Stimulated activated CD8-positive, alpha-beta memory T cell treated with anti-CD3 and anti-CD28 coated beads, Interleukin-12 subunit alpha, Interleukin-12 subunit beta, amount 100 ng/mL, for 24 hours (primary cell): ENCODE data around the gene FAH.
"Not testable (repeated sequence)": the region's sequence is repeated elsewhere in the genome, so short reads cannot be mapped to it uniquely, and the experiment has no call there.

Source experiments
- DNase-seq: peaks from one replicate; pipeline ENCODE4 v3.0.0-alpha.2; 2020; ENCODE audit errors: extremely low read depth

FAH gene

DNA sequence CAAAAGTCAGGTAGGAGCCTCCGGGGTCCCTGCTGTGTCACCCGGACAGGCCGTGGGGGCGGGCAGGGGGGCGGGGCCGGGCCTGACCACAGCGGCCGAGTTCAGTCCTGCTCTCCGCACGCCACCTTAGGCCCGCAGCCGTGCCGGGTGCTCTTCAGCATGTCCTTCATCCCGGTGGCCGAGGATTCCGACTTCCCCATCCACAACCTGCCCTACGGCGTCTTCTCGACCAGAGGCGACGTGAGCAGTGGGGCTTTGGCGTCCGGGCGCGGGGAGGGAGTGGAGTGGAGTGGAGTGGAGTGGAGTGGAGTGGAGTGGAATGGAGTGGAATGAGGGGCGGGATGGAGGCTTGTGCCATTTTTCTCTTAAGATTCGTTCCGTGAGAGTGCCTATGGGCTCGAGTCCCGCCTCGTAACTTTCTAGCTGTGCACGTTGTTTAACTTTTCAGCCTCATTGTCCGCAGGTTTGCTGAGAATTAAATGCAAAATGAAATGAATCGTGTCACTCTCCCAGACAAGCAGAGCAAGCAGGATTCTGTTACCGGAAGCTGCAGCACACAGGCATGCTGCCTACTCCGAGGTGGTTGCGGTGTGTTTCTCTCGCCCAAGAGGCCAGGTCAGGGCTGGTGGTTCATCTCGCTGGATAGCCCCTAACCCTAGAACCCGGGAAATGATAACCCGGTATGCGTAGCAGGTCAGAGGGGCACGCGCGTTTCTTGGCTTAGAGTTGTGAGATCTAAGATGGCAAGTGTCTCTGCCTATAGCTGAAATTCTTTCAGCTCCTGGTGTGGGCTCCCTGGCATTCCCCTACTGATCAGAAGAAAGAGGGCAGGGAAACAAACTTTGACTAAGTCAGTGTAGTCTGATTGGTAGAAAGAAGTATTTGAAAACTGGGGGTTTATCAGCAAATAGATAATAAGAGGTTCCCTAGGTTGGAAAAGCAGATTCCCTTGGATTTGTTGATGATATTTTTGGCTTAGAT, at the start of gene FAH:
TSS of gene FAH (plus strand) at position 104 of the 981 bp plus-strand sequence. CDS start at position 160, 56 bp downstream.
- DNase-seq: no peak

DNA sequence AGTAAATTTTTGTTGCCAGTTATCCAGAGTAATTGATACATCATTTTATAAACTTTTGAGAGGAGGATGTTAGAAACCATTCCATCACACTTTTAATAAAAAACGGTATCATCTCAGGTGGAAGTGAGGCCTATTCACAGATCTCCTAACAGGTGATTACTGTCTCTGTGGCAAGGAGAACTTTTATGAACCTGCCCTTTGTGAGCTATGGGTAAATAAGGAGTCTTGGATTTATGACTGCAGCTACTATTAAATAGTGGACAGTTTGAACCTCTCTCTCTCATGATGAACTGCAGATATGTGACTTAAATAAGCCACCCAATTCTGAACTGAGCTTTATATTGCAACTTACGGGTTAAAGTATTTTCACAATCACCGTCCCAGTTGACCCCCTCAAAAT, 47.6 kb upstream of the FAH start:
- DNase-seq: no peak

DNA sequence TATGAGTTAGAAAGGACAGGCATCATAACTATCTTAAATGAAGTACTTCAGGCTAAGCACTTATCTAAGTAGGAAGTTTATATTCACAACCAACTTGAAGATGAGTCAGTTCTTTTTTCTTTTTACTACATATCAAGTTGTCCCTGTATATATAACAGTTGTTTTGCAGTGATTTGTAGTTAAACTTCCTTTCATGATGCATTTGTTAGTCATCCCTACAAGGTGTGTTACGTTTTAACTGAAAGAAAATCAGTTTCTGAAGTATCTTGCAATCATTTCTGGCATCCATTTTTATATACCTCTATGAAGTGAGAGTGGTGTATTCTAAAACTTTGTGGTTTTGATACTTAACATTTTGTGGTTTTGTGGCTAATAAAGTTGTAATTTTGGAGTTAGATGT, 47.2 kb upstream of the FAH start:
- no peak for DNase-seq

DNA sequence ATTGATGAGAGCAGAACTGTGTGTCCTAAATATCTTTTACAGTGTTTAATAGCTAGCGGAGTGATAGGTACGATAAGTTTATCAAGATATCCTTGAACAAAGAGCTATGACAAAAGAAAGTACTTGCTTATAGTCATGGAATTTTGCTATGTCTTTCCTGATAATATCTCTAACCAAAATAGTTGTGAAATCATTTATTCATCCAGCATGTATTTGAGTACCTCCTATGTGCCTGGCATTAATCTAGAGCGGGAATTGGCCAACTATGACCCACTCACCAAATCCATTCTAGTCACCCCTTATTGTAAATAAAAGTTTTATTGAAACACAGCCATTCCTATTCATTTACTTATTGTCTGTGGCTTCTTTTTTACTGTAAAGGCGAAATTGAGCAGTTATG, 46.7 kb upstream of the FAH start:
- no peak for DNase-seq

DNA sequence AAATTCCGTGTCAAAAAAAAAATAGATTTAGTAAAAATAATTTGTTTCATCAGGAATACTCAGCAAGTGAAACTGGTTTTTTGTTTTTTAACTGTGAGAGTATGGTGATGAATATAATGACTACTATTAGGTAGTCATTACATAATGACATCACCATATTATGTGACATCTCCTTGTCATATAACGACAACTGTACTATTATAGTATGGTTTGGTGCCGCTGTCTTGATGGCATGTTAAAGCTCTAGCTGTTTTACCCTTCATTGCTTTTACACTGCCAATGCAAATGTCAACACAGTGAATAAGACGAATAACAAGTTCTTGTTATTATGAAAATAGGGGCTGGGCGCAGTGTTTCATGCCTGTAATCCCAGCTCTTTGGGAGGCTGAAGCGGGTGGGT, 45.6 kb upstream of the FAH start:
- no peak for DNase-seq

DNA sequence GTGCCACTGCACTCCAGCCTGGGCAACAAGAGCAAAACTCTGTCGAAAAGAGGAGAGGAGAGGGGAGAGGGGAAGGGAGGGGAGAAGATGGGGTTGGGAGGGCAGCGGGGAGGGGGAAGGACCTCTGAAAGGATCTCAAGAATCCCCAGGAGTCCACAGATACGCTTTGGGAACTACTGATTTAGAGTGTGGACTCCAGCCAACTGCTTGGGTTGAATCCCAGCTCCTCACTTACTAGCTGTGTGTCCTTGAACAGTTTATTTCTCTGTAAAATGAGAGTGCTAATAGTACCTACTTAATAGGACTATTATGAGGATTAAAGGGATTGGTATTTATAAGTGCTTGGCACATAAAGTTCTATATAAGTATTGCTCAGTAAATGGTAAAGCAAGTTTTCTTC, 45.0 kb upstream of the FAH start:
- DNase-seq: no peak

DNA sequence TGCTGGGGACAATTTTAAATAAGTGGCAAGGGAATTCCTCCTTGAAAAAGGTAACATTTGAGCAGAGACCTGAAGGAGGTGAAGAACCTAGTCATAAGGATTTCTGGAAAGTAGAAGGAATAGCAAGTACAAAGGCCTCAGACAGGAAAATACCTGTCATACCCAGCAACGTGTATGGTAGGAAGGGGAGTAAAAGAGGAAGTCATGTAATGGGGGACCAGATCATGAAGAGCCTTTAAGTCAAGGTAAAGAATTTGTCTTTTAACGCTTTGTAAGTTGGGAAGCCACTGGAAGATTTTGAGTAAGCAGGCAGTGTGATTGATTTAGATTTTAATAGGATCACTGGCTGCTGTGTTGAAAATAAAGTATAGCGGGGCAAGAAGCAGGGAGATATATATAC, 43.4 kb upstream of the FAH start:
- DNase-seq: no peak

DNA sequence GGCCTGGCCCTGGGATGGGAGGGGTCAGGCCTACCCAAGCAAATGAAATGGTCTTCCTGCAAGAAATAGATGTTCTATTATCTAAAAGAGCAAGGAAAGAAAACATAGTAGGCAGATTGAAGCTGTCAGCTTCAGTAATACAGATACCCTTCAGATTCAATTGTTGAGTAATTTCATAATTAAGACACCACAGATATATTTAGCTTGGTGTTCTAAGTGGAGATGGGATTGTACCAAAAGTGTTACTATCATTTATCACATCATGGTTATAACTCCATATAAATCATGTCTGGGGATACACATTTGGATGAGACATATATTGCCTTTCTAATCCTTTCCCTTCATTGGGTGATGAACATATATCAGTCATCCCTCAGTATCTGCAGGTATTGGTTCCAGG, 41.9 kb upstream of the FAH start:
- no peak for DNase-seq

DNA sequence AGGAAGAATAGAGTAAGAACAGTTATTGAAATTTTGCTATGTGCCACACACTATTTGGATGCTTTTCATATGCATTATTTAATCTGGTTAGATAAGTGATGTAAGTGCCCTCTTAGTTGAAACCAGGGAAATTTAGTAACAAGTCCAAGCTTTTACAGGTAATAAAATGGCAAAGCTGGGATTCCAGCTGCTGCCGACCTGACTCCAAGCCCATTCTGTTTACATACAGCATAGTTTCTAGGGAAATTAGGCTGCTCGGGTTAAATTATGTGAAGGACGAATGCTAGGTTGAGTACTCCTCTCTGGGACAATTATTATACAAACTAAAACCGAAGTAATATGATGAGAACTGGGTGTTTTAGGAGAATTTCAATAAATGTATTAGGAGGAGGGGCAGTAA, 38.7 kb upstream of the FAH start:
- DNase-seq: no peak

DNA sequence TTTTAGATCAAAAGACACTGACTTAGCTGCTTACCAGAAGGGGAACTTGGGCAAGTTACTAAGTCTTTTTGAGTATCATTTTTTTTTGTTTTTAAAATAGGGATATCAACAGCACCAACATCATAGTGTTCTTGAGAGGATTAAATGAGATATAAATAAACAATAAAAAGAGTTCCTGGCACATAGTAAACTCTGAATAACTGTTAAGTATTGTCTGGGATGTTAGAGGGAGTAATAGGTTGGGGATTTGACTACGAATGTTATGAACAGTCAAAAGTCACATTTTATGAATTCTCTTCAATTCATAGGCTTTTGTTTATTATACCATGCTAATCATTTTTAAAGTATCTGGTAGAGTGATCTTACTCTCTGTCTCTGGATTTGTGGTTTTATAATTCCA, 37.8 kb upstream of the FAH start:
- DNase-seq: no peak

DNA sequence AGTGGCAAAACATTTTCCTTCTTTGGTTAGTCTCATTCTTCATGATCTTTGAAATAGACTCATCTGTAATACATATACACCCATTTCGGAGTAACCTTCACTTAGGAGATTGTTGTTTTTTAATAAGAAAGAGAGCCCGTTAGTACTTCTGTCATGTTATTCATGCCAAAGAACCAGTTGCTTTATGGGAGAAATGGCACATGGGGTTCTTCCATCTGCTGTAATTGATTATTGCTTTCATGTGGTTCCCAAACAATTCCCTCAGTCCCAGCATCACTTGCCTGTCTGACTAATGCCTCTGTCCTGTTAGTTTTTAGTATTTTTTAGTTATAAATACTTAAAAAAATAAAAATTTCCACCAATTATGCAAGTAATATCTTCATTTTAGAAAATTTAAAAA, 33.8 kb upstream of the FAH start:
- DNase-seq: no peak

DNA sequence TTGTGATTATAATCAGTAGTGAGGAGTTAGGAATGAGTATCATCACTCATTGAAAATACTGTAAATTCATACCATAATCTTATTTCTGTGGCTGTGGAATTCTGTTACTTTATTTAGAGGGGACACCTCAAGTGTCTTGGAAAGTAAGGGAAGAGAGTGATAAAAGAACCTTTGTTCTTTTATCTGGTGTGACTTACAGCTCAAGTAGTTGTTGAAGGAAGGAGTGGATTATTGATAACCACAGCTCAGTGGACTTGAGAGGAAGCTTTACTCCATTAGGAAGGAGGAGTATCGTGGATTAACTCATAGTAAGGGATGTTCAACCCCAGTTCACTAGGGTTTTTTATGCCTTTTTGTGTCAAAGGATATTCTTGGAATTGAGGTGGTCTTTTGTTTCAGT, 32.2 kb upstream of the FAH start:
- no peak for DNase-seq

DNA sequence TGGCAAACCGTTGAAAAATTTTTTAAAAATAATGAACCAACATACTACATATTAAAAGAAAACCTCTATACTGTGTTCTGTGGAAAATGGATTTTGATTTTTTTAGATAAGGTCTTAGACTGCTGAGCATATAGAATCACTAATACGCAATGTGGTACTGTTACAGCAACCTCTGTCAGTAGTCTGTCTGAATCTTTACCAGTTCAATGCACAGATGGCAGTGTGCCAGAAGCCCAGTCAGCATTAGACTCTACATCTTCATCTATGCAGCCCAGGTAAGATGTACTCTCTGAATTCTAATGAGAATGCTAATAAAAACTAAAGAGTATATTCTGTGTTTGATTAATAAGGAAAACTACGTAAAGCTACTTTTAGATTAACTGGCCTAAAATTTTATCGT, 31.3 kb upstream of the FAH start:
- no peak for DNase-seq

DNA sequence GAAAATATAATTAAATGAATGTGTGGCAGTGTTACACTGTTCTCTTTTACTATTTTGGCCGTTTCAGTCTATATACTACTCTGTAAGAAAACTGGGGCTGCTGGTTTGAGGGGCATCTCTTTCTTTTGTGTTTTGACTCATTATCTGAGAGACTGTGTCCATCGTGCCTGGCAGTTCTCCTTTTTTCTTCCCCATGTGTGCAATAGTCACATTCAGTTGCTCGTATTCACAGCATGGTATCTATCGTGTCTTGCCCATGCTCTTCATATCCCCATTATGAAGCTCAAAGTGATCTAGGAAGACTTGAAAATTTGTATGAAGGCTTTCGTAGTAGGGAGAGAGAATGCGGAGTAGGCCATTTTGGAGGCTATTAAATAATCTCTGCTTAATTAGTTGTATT, 29.8 kb upstream of the FAH start:
- no peak for DNase-seq

DNA sequence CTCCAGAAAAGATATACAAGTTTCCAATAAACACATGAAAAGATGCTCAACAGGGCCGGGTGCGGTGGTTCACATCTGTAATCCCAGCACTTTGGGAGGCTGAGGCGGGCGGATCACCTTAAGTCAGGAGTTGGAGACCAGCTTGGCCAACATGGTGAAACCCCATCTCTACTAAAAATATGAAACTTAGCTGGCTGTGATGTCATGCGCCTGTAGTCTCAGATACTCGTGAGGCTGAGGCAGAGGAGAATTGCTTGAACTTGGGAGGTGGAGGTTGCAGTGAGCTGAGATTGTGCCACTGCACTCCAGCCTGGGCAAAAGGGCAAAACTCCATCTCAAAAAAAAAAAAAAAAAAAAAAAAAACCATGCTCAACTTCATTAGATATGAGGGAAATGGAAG, 25.5 kb upstream of the FAH start:
- not testable (repeated sequence) for DNase-seq

DNA sequence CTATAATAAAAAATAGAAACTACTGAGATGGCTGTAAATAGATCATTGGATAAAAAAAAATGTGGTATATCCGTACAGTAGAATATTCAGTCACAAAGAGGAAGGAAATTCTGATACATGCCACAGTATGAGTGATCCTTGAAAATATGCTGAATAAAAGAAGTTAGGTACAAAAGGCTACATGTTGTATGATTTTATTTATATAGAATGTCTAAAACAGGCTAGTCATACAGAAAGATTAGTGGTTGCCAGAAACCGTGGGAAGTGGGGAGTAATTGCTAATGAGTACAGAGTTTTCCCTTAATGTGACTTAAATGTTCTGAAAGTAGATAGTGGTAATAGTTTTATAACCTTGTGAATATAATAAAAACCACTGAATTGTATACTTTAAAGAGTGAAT, 24.9 kb upstream of the FAH start:
- DNase-seq: no peak

DNA sequence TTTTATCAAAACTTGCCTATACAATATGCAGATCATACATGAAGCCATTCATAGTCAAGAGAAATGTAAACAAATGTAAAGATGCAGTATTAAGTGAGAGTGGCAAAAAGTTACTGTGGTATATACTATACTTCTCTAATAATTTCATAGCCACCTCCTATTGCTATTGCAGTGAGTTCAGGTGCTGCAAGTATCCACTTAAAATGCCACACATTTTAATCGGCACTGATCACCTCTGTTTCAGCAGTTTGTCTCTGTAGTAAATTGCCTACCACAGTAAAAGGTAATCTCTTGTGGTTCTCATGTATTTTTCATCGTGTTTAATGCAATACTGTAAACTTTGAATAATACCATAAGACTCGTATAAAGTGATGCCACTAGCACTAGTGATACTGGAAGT, 20.4 kb upstream of the FAH start:
- no peak for DNase-seq

DNA sequence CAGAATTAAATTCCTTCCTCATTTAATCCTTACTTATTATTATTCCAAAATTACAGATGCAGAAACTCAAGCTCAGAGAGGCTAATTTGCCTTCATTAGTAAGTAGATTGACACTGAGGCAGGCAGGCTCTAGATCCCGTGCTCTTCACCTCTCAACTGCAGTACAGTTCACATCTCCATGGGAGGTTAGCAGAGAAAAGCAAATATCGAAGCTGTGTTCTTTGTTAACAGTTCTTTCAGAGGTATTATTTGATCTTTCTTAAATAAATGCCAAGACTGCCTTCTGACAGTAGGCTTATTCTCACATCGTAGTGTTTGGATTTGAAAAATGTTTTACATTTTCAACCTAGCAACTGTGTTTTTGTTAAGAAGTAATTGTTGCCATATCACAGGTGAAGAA, 15.9 kb upstream of the FAH start:
- DNase-seq: no peak

DNA sequence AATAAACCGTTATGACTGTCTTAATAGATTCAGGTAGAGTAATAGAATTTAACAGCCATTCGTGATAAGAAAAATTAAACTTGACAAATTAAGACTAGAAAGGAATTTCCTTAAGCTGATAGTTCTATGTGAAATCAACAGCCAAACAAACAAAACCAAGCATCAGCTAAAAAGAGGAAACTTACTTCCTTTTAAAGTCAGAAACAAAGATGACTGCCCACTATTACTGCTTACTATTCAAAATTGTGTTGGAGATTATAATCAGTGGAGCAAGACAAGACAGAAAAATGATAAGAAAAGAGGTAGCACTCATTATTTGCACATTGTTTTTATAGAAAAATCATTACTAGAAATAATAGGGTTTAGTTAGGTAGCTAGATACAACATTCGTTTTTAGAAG, 13.8 kb upstream of the FAH start:
- no peak for DNase-seq

DNA sequence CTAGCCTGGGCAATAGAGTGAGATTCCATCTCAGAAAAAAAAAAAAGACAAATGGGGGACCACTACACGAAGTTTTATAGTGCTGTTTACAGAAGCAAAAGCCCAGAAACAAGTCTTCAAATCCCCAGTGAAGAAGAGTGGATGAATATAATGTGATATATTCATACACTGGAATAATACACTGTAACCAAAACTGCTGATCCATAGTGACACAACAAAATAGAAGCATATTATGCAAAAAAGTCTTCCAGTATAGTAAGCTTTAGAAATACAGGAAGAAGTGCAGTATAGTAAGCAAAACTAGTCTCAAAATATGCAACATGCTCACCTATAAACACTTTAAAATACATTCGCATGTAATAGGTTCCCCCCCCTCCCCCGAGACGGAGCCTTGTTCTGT, 11.9 kb upstream of the FAH start:
- DNase-seq: no peak

DNA sequence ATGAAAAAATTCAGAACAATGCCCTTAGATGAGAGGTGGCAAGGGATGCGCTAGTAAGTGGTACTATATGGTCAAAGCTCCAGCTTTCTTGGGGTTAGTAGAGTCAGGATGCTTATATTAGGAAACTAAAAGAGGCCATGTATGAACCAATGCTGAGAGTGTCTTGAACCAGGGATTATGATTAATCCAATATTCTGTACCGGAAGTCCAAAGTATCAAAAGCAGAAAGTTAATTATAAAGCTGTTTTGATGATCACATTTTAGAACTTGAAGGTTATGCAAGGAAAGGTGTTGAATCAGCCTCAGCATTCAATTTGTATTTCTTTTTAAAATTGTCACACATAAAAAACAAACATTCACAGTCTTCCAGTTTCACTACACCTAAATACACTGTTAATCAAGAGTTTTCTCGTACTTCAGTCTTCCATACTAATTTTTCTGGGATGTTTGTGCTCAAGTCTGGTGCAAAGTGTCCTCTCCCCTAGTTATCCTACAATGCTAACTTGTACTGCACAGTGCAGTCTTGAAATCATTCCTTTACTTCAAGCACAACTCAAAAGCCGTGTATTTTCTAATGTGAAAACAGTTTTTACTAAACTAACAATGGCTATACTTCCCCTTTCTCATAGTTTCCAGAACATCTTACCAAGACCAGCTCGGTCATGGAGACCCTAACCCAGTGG, 10.7 kb upstream of the FAH start:
- no peak for DNase-seq

DNA sequence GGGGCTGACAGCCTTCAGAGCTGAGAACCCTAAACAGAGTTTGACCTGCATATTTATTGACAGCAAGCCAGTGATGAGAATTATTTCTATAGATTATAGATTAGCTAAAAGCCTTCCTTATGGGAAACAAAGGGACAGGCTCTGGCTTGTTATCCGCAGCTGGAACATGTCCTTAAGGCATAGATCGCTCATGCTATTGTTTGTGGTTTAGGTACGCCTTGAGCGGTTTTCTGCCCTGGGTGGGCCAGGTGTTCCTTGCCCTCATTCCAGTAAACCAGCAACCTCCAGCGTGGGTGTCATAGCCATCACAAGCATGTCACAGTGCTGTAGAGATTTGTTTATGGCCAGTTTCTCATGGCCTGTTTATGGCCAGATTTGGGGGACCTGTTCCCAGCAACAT, 10.2 kb upstream of the FAH start:
- no peak for DNase-seq

DNA sequence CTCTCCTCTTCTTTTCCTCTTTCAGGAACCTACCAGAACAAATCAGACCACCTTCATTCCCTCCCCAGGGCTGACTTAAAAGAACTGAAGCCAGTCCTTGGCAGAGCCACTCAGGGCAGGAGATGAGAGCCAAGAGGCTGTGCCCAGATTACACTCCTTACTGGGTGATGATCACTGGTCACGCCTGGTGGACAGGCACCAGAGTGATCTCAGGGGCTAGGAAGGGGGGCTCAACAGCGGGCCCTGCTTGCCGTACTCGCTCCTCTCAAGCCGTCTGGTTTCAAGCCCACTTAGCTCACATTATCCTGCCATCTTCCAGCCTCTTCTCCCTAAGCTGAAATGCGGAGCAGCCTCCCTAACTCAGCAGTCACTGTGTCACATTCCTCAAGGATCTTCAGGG, 1.7 kb upstream of the FAH start:
- no peak for DNase-seq
